Measurements from ENCODE around the gene TTC28.

Gene TTC28

GRCh38 chr22:28044546-28045173 is 635.0 kb downstream of the TTC28 start:
- Mint-ChIP-seq H3K27ac (no peak overlapping the region), H3K4me1 (peaks cover 0 to 1% of the 10 kb centered on the region in 2 donors), H3K9me3 (peaks cover 0 to 3% of the 10 kb centered on the region in 2 donors), H3K27me3 (peaks cover 0 to 11% of the 10 kb centered on the region in 2 donors), H3K36me3 (no peaks in the 10 kb centered on the region), H3K4me3 (no peak overlapping the region)
- DNase-seq (no peak), ATAC-seq (replicated peaks) (no peak)

GRCh38 chr22:28043266-28043665 is 636.4 kb downstream of the TTC28 start:
- peaks cover 0 to 1% of the 10 kb centered on the region in 2 donors for H3K4me1 Mint-ChIP-seq
- H3K27ac Mint-ChIP-seq = no peak overlapping the region
- no peak overlapping the region for H3K4me3 Mint-ChIP-seq

DNA sequence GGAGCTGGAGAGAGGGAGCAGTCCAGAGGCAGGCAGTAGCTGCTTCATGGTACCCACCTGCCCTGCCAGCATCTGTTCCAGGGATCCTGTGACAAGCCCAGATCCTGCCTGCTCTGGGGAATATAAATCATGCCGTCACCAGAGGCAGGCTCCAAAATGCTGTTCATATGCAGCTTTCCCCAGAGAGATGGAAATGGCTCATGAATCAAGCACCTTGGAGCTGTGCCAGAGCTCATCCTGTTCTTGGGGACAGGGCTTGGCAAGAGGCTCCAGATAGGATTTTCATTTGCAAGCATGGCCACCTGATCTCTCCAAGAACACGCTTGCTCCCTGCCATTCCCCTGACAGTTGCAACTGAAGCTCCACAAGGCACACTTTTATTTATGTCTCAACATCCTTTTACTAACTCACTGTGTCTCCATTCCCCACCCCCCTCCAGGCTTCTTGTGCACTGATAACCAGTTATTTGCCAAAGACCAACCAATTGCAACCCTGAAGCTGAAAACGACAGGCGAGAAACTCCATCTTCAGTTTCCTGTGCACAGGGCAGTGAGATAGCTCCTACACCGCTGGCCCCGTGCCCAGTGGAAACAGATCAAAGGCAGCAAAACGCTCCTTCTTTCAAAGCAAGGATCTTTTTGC is 644.8 kb downstream of the TTC28 start:
- peaks cover 3% of the 10 kb centered on the region in 2 donors for H3K9me3 Mint-ChIP-seq
- ATAC-seq (replicated peaks) = no peak
- no peak overlapping the region for H3K4me3 Mint-ChIP-seq
- H3K27ac Mint-ChIP-seq = no peak overlapping the region
- DNase-seq = no peak
- H3K4me1 Mint-ChIP-seq = no peaks in the 10 kb centered on the region
- no peaks in the 10 kb centered on the region for H3K36me3 Mint-ChIP-seq
- peaks cover 17 to 22% of the 10 kb centered on the region in 2 donors for H3K27me3 Mint-ChIP-seq

More at GRCh38 chr22:28043266-28043665, 636.4 kb downstream of the TTC28 start:
- no peak for ATAC-seq (replicated peaks)
- no peak for DNase-seq
- Mint-ChIP-seq H3K36me3 (no peaks in the 10 kb centered on the region), H3K9me3 (peaks cover 0 to 3% of the 10 kb centered on the region in 2 donors), H3K27me3 (peaks cover 0 to 15% of the 10 kb centered on the region in 2 donors)

- no peaks in the 10 kb centered on the region for H3K4me1 Mint-ChIP-seq
- ATAC-seq (replicated peaks) = no peak
- H3K27ac Mint-ChIP-seq = no peak overlapping the region
- H3K27me3 Mint-ChIP-seq = peaks cover 16 to 17% of the 10 kb centered on the region in 2 donors
- H3K9me3 Mint-ChIP-seq = peaks cover 3% of the 10 kb centered on the region in 2 donors
- H3K36me3 Mint-ChIP-seq = no peaks in the 10 kb centered on the region
- H3K4me3 Mint-ChIP-seq = no peak overlapping the region
- no peak for DNase-seq
These were observed 645.4 kb downstream of the TTC28 start for GRCh38 chr22:28034145-28034759.

DNA sequence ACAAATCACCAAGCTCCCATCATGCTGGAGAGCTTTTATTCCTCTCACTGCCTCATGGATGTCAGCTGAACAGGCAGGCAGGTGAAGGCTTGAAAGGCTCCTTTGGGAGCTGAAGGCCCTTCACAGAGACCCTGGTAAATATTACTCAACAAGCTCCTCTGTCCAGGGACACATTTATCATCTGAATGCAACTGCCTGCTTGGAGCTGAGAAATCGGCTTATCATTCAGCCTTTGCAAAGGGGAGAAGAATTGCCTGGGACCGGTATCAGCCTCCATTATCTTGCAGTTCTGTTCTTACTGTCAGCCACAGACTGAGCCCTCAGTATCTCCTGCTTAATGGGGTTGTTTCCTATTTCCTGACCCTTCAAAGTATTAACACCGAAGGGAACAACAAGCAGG is 646.8 kb downstream of the TTC28 start:
- no peak for DNase-seq
- H3K27me3 Mint-ChIP-seq = peaks cover 16% of the 10 kb centered on the region in 2 donors
- H3K27ac Mint-ChIP-seq = no peak overlapping the region
- H3K9me3 Mint-ChIP-seq = peaks cover 3% of the 10 kb centered on the region in 2 donors
- H3K4me1 Mint-ChIP-seq = no peaks in the 10 kb centered on the region
- ATAC-seq (replicated peaks) = no peak
- H3K36me3 Mint-ChIP-seq = no peaks in the 10 kb centered on the region
- no peak overlapping the region for H3K4me3 Mint-ChIP-seq

- DNase-seq = no peak
- H3K27me3 Mint-ChIP-seq = peaks cover 11 to 14% of the 10 kb centered on the region in 2 donors
- H3K4me3 Mint-ChIP-seq = no peak overlapping the region
- H3K36me3 Mint-ChIP-seq = no peaks in the 10 kb centered on the region
- H3K27ac Mint-ChIP-seq = no peak overlapping the region
- H3K9me3 Mint-ChIP-seq = peaks cover 0 to 3% of the 10 kb centered on the region in 2 donors
- no peaks in the 10 kb centered on the region for H3K4me1 Mint-ChIP-seq
- ATAC-seq (replicated peaks) = no peak
These were observed 648.2 kb downstream of the TTC28 start for GRCh38 chr22:28031383-28031922.

DNA sequence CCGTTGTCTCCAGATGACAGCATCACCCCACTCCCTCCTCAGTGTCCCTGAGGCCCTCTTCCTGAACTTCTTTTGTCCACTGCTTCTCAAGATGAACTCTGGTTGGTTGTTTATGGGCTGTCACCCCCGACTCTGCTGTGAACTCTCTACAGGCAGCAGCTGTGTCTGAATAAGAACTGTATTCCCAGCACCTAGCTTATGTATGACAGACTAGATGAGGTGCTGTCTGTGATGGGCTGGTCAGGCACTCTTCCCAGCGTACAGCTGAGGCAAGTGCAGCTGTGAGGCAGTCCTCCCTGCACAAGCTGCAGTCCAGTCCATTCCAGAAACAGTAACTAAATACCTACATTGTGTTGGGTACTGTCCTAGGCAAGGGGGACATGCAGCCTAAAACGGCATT is 649.2 kb downstream of the TTC28 start:
- no peak for DNase-seq
- Mint-ChIP-seq H3K9me3 (peaks cover 0 to 3% of the 10 kb centered on the region in 2 donors), H3K4me1 (no peaks in the 10 kb centered on the region), H3K27me3 (peaks cover 4 to 6% of the 10 kb centered on the region in 2 donors), H3K27ac (no peak overlapping the region), H3K4me3 (no peak overlapping the region), H3K36me3 (no peaks in the 10 kb centered on the region)
- no peak for ATAC-seq (replicated peaks)

GRCh38 chr22:28029956-28030355 is 649.7 kb downstream of the TTC28 start:
- no peaks in the 10 kb centered on the region for H3K4me1 Mint-ChIP-seq
- ATAC-seq (replicated peaks) = no peak
- H3K4me3 Mint-ChIP-seq = no peak overlapping the region
- peaks cover 4 to 6% of the 10 kb centered on the region in 2 donors for H3K27me3 Mint-ChIP-seq
- no peaks in the 10 kb centered on the region for H3K36me3 Mint-ChIP-seq
- peaks cover 0 to 3% of the 10 kb centered on the region in 2 donors for H3K9me3 Mint-ChIP-seq
- H3K27ac Mint-ChIP-seq = no peak overlapping the region
- DNase-seq = no peak

- no peak overlapping the region for H3K27ac Mint-ChIP-seq
- no peak overlapping the region for H3K4me3 Mint-ChIP-seq
- H3K36me3 Mint-ChIP-seq = no peaks in the 10 kb centered on the region
- peaks cover 0 to 3% of the 10 kb centered on the region in 2 donors for H3K9me3 Mint-ChIP-seq
- no peak for DNase-seq
- peaks cover 1 to 2% of the 10 kb centered on the region in 2 donors for H3K27me3 Mint-ChIP-seq
- ATAC-seq (replicated peaks) = peak in 1 of 2 donors; percentile 16
- H3K4me1 Mint-ChIP-seq = no peaks in the 10 kb centered on the region
These were observed 650.3 kb downstream of the TTC28 start for GRCh38 chr22:28029201-28029948.

DNA sequence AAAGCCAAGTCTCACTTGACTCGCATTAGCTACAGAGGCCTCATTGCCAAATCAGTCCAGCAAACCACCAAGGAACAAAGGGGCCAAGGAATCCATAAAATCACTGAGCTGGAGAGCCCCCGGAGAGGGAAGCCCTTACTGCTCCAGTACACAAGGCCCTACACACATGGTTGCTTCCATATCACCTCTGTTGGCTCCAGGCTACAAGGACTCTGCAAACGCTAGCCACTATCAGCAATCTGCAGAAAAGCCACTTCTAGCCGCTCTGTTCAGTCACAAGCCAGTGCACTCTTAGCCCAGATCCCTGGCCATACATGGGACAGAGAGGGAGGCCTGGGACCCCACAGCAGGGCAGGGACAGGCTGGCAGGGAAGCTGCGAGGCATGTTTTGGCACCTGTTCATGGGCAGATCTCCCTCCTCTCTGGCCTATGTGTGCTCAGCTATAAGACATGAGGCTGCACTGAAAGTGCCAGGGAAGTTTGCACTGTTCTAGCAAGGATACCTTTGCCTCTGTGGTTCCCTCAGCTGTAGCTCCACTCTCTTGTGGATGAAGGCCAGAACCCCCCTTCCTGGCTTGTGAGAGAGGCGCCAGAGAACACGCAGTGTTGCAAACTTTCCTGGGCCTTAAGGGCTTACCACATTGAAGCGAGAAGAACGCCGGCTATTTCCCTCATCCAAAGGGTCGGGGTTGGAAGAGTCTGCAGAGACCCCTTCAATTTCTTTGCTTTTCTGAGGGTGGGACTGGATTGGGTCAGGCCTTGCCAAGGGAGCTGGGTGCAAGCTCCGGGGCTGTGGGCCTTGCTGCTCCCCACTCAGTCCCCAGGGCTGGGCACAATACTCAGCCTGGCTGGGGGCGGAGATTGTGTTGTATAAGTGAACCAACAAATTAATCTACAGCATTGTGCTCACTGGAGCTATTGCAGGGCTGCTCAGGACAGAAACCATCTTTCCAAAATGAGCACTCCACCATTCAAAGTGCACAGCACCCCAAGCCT is 651.9 kb downstream of the TTC28 start:
- Mint-ChIP-seq H3K9me3 (peaks cover 0 to 3% of the 10 kb centered on the region in 2 donors), H3K27ac (no peak overlapping the region), H3K27me3 (no peaks in the 10 kb centered on the region), H3K36me3 (no peaks in the 10 kb centered on the region), H3K4me3 (no peak overlapping the region), H3K4me1 (no peaks in the 10 kb centered on the region)
- ATAC-seq (replicated peaks) = no peak
- DNase-seq = no peak

GRCh38 chr22:28025866-28026575 is 653.6 kb downstream of the TTC28 start:
- H3K27ac Mint-ChIP-seq = no peak overlapping the region

DNA sequence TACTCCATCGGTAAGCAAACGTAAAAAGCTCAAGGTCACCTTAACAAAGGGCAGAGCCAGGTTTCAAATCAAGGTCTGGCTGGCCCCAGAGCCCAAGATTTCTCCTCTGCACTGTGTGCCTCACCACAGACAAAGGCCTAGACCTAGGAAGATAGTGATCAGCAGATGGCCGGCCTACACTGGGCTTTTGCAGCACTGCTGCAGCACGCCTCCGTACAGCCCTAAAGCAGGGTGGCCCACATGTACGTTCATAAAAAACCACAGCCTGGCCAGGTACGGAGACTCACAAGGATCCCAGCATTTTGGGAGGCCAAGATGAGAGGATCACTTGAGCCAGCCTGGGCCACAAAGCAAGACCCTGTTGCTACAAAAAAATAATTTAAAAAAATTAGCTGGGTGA is 654.3 kb downstream of the TTC28 start:
- Mint-ChIP-seq H3K4me3 (no peak overlapping the region), H3K27me3 (peaks cover 0 to 3% of the 10 kb centered on the region in 2 donors), H3K27ac (no peak overlapping the region), H3K4me1 (peaks cover 0 to under 1% of the 10 kb centered on the region in 2 donors), H3K9me3 (no peaks in the 10 kb centered on the region), H3K36me3 (no peaks in the 10 kb centered on the region)
- DNase-seq (no peak), ATAC-seq (replicated peaks) (no peak)

More at GRCh38 chr22:28025866-28026575, 653.6 kb downstream of the TTC28 start:
- Mint-ChIP-seq H3K9me3 (no peaks in the 10 kb centered on the region), H3K4me1 (no peaks in the 10 kb centered on the region), H3K27me3 (peaks cover 0 to 3% of the 10 kb centered on the region in 2 donors), H3K4me3 (no peak overlapping the region), H3K36me3 (no peaks in the 10 kb centered on the region)
- no peak for ATAC-seq (replicated peaks)
- no peak for DNase-seq

Data from stimulated activated naive B cell treated with anti-CD40 and anti-IgM and Interleukin-4, amounts not matched to agents 10 μg/mL and 1 μg/mL and 100 μg/mL, for 72 hours (primary cell).